ENCODE measurements around the gene TJP2.
"Not testable (repeated sequence)": the region's sequence is repeated elsewhere in the genome, so short reads cannot be mapped to it uniquely, and the experiment has no call there.

Gene TJP2

DNA sequence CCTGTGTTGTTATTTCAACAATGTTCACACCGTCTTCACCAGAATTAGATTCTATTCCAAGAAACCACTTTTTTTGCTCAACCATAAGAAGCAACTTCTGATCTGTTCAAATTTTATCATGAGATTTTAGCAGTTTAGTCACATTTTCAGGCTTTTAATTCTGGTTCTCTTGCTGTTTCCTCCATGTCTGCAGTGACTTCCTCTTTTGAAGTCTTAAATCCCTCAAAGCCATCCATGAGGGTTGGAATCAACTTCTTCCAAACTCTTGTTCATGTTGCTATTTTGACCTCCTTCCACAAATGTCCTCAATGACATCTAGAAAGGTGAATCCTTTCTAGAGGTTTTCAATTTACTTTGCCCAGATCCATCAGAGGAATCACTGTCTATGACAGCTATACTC is 125.2 kb downstream of the TJP2 start:
- no peak overlapping the region for H3K4me3 ChIP-seq (ENCODE audit: low read depth, low read length)
- TF ChIP-seq CTCF (IDR thresholded peaks at IDR 0.05; ENCODE audit: control insufficient read depth, extremely low read depth, insufficient read depth), result no peak
- no peak for DNase-seq (ENCODE audit: low read depth)

- H3K4me3 ChIP-seq (ENCODE audit: low read depth, low read length), result no peak overlapping the region
- no peak for DNase-seq (ENCODE audit: low read depth)
- no peak for TF ChIP-seq CTCF (IDR thresholded peaks at IDR 0.05; ENCODE audit: control insufficient read depth, extremely low read depth, insufficient read depth)
Measured at GRCh38 chr9:69299826-69300225, 125.7 kb downstream of the TJP2 start.

GRCh38 chr9:69303331-69303730 is 129.3 kb downstream of the TJP2 start:
- no peak for DNase-seq (ENCODE audit: low read depth)
- H3K4me3 ChIP-seq (ENCODE audit: low read depth, low read length), result no peak overlapping the region
- no peak for TF ChIP-seq CTCF (IDR thresholded peaks at IDR 0.05; ENCODE audit: control insufficient read depth, extremely low read depth, insufficient read depth)

DNA sequence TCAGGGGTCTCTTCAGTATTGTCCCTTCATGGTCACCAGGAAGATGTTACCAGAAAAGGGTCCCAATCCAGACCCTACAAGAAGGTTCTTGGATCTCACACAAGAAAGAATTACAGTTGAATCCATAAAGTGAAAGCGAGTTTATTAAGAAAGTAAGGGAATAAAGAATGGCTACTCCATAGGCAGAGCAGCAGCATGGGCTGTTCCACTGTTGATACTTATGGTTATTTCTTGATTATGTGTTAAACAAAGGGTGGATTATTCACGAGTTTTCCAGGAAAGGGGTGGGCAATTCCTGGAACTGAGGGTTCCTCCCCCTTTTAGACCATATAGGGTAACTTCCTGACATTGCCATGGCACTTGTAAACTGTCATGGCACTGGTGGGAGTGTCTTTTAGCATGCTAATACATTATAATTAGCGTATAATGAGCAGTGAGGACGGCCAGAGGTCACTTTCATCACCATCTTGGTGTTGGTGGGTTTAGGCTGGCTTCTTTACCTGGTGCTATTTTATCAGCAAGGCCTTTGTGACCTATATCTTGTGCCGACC is 132.9 kb downstream of the TJP2 start:
- not testable (repeated sequence) for DNase-seq (ENCODE audit: low read depth); H3K4me3 ChIP-seq (ENCODE audit: low read depth, low read length)

- no peak overlapping the region for H3K4me3 ChIP-seq (ENCODE audit: low read depth, low read length)
- no peak for TF ChIP-seq CTCF (IDR thresholded peaks at IDR 0.05; ENCODE audit: control insufficient read depth, extremely low read depth, insufficient read depth)
- DNase-seq (ENCODE audit: low read depth), result no peak
Measured at GRCh38 chr9:69307446-69308205, 133.5 kb downstream of the TJP2 start.

GRCh38 chr9:69308206-69308931 is 134.3 kb downstream of the TJP2 start:
- no peak overlapping the region for H3K4me3 ChIP-seq (ENCODE audit: low read depth, low read length)
- no peak for TF ChIP-seq CTCF (IDR thresholded peaks at IDR 0.05; ENCODE audit: control insufficient read depth, extremely low read depth, insufficient read depth)
- DNase-seq (ENCODE audit: low read depth), result no peak

DNA sequence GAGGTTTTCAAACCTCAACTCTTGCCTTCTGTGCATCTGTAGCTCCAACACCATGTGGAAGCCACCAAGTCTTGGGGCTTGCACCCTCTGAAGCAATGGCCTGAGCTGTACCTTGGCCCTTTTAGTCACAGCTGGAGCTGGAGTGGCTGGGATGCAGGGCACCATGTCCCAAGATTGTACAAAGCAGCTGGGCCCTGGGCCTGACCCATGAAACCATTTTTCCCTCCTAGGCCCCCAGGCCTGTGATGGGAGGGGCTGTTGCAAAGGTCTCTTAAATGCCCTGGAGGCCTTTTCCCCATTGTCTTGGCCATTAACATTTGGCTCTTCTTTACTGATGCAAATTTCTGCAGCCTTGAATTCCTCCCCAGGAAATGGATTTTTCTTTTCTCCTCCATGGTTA is 139.1 kb downstream of the TJP2 start:
- no peak for TF ChIP-seq CTCF (IDR thresholded peaks at IDR 0.05; ENCODE audit: control insufficient read depth, extremely low read depth, insufficient read depth)
- H3K4me3 ChIP-seq (ENCODE audit: low read depth, low read length), result no peak overlapping the region
- no peak for DNase-seq (ENCODE audit: low read depth)

All from LNCaP clone FGC (cell line).